ENCODE measurements around the gene TNFRSF11A.

DNA sequence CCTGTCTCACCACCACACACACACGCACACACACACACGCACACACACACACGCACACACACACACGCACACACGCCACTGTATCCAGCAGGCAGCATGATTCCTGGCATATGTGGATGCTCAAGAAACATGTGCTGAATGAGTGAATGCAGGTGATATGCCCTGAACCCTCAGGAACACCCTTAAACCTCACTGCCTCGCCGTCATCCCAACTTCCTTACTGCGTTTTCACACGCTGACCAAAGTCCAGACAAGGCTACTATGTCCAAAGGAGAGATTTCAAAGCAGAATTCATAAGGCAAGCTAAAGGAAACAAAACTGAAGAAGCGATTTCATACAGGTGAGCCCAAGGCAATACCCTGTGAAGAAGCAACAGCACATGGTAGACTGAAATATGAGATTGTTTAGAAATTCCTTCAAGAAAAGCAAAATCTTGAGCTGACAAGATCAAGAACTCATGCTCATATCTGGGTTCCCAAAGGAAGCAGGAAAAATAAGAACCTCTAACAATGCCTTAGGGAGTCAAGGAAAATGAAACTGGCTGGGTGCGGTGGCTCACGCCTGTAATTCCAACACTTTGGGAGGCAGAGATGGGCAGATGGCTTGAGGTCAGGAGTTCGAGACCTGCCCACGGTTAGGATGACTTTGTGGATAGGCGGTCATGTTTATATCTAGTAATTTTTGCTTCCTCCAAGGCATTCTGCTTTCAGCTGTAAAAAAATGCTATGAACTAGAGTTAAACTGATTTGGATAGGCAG lies 69.1 kb downstream of the TNFRSF11A start:
- no peak for TF ChIP-seq EZH2 (IDR thresholded peaks at IDR 0.05)
- no peak for TF ChIP-seq POLR2AphosphoS5 (IDR thresholded peaks at IDR 0.05; ENCODE audit: borderline replicate concordance, low read depth, low read length)
- TF ChIP-seq FOXP2 (optimal IDR thresholded peaks at IDR 0.05; ENCODE audit: control extremely low read depth, extremely low read length, insufficient read depth), result no peak
